Mucosa of descending colon (tissue), 3 donors: Measurements from ENCODE around the gene PLEKHG3. TPM values are rescaled to one million over a fixed set of nuclear protein-coding genes. Genes with fewer than 3 reads are reported as not detected.
"Not testable (repeated sequence)": the region's sequence is repeated elsewhere in the genome, so short reads cannot be mapped to it uniquely, and the experiment has no call there.

Experiments
- ATAC-seq: fragments of 200-7000 bp; cut with Tn5 transposase; one replicate; pipeline ENCODE4 v1.9.1; 2020; ENCODE audit warnings: mild to moderate bottlenecking, moderate library complexity
- DNase-seq, 3 donors: peaks; one replicate each; pipeline ENCODE4 v3.0.0-alpha.2; 2020
- H3K36me3 ChIP-seq: fragments of 200-600 bp; one replicate; pipeline ENCODE4 v1.8.0; 2021; ENCODE audit warnings: low read depth, mild to moderate bottlenecking
- H3K4me1 ChIP-seq: fragments of 200-600 bp; one replicate; pipeline ENCODE4 v1.8.0; 2021; ENCODE audit warnings: low read depth, mild to moderate bottlenecking
- H3K4me3 ChIP-seq: fragments of 200-600 bp; one replicate; pipeline ENCODE4 v1.8.0; 2021; ENCODE audit warnings: mild to moderate bottlenecking
- H3K9me3 ChIP-seq: fragments of 200-600 bp; one replicate; pipeline ENCODE4 v1.8.0; 2021; ENCODE audit warnings: mild to moderate bottlenecking
- CTCF ChIP-seq: fragments of 200-600 bp; IDR thresholded peaks from one replicate; pipeline ENCODE4 v1.8.0; 2022; ENCODE audit warnings: antibody characterized with exemption, mild to moderate bottlenecking
- intact Hi-C, 2 donors: fragments of 100-400 bp; cut with DNase I in 1 of 2; cut with micrococcal nuclease in 1 of 2; formaldehyde crosslinking; loops; one replicate each; pipeline versions ENCODE4 v1.11.0 to v1.11.1; 2022; cut with DNase I, micrococcal nuclease
- total RNA-seq, 3 donors: library from RNA; stranded (reverse); fragmentation: NEBNext Ultra II Directional in 2 of 3; extraction: Animal tissue kit (Norgen Biotek cat#: 25700) in 2 of 3; gene quantifications; one replicate each; pipeline versions ENCODE4 v1.2.1 to v1.2.4, GENCODE V29; 2021 to 2023
- donor health status: DM: no; HTN: no; CAD: no; lungs with moderate emphysema.
- donor health status: DM: no; HTN: no; CAD: no.
- donor health status: DM: no; HTN: yes; CAD: no.

PLEKHG3 gene
- total RNA-seq, 3 donors from 2014 or later = 72.0 to 96.6 (median 91.4) TPM

- Histone ChIP-seq H3K4me1 (peaks cover 30% of the 10 kb centered on the region), H3K9me3 (no peaks in the 10 kb centered on the region), H3K4me3 (no peak overlapping the region), H3K36me3 (no peaks in the 10 kb centered on the region)
- TF ChIP-seq CTCF = no peak
- no peak for DNase-seq
- peak; percentile 77 for ATAC-seq
- intact Hi-C loops = no loop called here
Observed at GRCh38 chr14:64688811-64689281, 15.4 kb upstream of the PLEKHG3 start.

- no peak for TF ChIP-seq CTCF
- peaks cover 27% of the 10 kb centered on the region for H3K4me1 ChIP-seq
- ATAC-seq (peak; percentile 67), DNase-seq (no peak)
- no peaks in the 10 kb centered on the region for H3K9me3 ChIP-seq
- intact Hi-C loops = no loop called here
- H3K36me3 ChIP-seq = no peaks in the 10 kb centered on the region
- H3K4me3 ChIP-seq = no peak overlapping the region
Observed at GRCh38 chr14:64689289-64689688, 14.9 kb upstream of the PLEKHG3 start.

- H3K36me3 ChIP-seq, H3K9me3 ChIP-seq, intact Hi-C loops, H3K4me3 ChIP-seq: not testable (repeated sequence)
- H3K4me1 ChIP-seq = peaks cover 25% of the 10 kb centered on the region
- ATAC-seq = peak; percentile 44
- peak in 2 of 3 donors; percentile 59 for DNase-seq
Observed at GRCh38 chr14:64690607-64691006, 13.6 kb upstream of the PLEKHG3 start.

- no peak for ATAC-seq
Observed at GRCh38 chr14:64691376-64691775, 12.8 kb upstream of the PLEKHG3 start.

GRCh38 chr14:64692189-64692985 is 11.8 kb upstream of the PLEKHG3 start:
- TF ChIP-seq CTCF = no peak
- peak in 2 of 3 donors; percentile 72 to 83 for DNase-seq
- Histone ChIP-seq H3K4me3 (no peak overlapping the region), H3K9me3 (no peaks in the 10 kb centered on the region), H3K36me3 (no peaks in the 10 kb centered on the region), H3K4me1 (peaks cover 33% of the 10 kb centered on the region)
- ATAC-seq = peak; percentile 55
- intact Hi-C loops = no loop called here

More at GRCh38 chr14:64691376-64691775, 12.8 kb upstream of the PLEKHG3 start:
- TF ChIP-seq CTCF = no peak
- no peaks in the 10 kb centered on the region for H3K36me3 ChIP-seq
- H3K4me1 ChIP-seq = peaks cover 25% of the 10 kb centered on the region
- intact Hi-C loops = no loop called here
- H3K9me3 ChIP-seq = no peaks in the 10 kb centered on the region
- no peak overlapping the region for H3K4me3 ChIP-seq
- no peak for DNase-seq

- Histone ChIP-seq H3K36me3 (no peaks in the 10 kb centered on the region), H3K9me3 (no peaks in the 10 kb centered on the region), H3K4me3 (no peak overlapping the region), H3K4me1 (peaks cover 40% of the 10 kb centered on the region)
- no peak for TF ChIP-seq CTCF
- no peak for DNase-seq
- intact Hi-C loops = no loop called here
- no peak for ATAC-seq
Observed at GRCh38 chr14:64692986-64693809, 11.0 kb upstream of the PLEKHG3 start.
